DMS 273 (cell line): ENCODE data around the gene APOBEC4.

Experiments
- DNase-seq: peaks from one replicate; lab custom pipeline; 2025; ENCODE audit not compliant: unreplicated experiment; lab: John Stamatoyannopoulos, UW

The APOBEC4 gene

DNA sequence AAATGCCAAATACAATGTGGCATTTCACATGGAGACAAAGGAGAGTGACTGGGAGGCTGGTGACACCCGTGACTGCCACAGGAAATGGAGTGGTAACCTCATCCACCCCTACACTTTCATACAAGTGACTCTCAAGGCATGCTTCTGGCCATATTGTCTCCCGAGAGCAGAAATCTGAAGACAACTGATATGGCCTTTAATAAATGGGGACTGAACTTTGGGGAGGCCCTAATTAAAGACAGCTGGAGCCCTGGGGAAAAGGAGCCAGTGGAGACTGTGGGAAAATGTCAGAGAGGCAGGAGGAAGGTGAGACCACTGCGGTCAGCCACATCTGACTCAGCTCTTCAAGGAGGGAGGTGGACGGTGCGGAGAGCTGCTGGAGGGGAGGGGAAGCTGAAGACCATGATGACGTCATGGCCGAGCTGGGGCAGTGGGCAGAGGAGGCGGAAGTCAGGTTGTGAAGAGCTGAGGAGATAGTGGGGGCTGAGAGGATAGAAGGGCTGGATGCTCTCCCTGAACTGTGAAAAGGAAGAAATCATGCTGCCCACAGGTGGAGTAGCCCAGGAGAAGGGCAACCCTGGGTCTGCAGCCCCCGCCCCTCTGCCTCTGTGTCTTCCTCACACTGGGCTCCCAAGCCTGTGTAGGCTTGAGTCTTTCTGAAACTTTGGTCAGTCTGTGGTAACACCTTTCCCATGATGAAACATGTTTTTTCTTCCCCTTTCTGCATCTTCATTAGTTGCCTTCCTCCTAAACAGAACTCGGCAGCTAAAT is 48.9 kb downstream of the APOBEC4 start:
- no peak for DNase-seq

DNA sequence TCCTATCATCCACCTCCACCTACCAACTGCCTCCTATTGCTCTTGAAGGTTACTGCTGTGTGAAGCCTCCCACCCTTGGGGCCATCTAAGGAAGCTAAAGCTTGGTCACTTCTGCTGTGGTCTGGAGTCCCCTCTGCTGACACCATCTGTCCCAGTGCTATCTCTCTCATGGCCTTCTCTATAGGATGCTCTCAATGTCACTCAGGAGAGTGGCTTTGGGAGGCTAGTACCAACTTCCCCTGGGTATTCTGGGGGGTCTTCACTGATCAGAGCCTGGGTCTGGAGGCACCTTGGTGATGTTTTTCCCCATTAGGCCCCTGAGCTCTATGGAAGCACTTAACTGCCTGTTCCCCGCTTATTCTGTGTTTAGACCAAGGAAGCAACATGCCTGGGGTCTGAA is 50.6 kb downstream of the APOBEC4 start:
- no peak for DNase-seq

DNA sequence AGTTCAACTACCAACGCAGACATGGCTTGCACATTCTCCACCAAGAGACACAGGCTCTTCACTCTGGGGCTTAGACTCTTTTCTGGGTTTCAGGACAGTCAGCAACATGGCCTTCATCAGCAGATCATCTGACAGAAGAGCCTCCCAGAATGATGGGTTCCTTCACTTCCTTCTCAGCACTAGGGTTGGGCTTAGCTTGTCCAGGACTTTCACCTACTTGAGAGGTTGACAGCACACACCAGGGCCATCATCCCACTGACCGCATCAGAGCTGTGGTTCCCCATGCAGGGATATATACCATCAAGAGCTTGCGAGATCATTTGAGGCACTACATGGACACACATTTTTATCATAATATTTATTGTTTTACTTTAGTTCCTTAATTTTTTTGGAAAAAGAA is 52.5 kb downstream of the APOBEC4 start:
- DNase-seq: no peak

DNA sequence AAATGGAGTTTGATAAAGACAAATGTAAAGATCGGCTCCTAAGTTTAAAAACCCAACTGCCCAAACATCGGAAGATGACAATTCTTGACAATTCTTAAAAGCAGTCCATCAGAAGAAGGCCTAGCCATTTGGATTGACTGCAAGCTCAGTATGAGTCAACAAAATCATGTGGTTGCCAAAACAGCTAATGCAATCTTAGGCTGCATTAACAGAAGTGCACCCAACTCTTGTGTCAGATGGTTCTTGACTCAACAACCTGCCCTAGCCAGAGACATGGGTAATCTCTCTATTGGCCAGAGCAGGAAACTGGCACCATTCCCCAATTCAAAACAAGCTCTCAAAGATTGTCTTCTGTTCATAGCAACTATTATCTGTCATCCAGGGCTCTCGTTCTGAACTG is 53.0 kb downstream of the APOBEC4 start:
- DNase-seq: no peak

DNA sequence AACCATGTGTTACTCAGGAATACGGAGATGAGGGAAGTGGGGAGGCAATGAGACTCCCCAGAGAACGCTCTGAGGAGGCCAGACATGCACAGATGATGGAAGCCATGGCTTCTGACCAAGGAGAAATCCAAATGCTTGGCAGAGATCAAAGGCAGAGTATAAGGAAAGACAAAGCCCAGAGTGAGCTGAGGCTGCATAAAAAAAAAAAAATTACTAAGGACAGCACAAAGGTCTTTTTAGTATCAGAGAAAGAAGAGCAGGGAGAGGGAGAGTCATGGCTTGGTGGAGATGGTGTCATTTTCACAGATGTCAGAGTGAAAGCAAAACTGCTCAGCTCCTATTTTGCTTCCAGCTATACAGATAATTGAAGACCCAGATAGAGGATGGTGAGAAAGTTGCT is 54.7 kb downstream of the APOBEC4 start:
- no peak for DNase-seq

DNA sequence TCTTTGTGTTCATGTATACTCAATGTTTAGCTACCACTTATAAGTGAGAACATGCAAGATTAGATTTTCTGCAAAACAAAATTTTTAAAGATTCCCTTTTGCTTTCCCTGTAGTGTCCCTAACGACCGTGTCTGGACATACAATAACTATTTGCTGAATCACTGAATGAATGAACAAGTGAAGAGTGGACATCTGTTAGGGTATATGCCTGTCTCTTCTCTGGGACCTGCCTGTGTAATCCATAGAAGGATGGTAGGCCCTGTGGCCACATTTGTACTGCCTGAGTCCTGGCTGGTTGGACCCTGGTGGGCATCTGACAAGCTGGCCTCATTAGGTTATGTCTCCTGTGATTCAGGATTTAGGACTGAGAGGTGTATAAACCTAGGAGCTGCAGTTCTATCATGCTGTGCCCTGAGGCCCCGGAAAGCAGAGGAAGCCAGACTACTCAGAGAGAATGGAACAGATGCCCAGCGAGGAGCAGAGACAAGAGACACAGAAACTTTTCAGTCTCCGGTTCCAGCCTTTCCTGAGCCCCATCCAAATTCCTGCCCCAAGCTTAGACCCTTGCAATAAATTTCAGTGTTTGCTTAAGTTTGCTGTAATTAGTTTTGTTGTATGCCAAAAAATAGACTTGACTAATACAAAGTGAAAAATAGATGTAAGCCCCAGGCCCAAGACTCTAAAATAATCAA is 55.3 kb downstream of the APOBEC4 start:
- DNase-seq: no peak

DNA sequence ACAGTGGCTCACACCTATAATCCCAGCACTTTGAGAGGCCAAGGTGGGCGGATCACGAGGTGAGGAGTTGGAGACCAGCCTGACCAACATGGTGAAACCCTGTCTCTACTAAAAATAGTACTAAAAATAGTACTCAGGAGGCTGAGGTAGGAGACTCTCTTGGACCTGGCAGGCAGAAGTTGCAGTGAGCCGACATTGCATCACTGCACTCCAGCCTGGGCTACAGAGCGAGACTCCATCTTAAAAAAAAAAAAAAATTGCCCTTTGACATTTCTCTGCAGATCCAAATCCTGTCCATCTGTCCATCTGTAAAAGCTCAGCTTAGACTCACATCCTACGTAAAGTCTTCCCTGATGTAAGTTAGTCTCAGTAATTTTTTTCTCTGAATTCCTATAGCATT is 56.6 kb downstream of the APOBEC4 start:
- DNase-seq: no peak
